GM18507 (cell line): Measurements from ENCODE around the gene SHOC2.

Experiments used
- DNase-seq: peaks from one replicate; pipeline ENCODE4 v3.0.0; 2011; ENCODE audit warnings: low read depth; ENCODE audit not compliant: insufficient read length; ENCODE audit errors: extremely low spot score
- FAIRE-seq: peaks from 2 replicates; lab custom pipeline; 2011; peaks lifted over from hg19 to GRCh38; lab: Jason Lieb, UNC

SHOC2 gene

GRCh38 chr10:111017098-111017497, 97.7 kb downstream of the SHOC2 start:
- FAIRE-seq, result peak; percentile 15
- DNase-seq, result no peak

GRCh38 chr10:111018021-111018420, 98.6 kb downstream of the SHOC2 start:
- no peak for FAIRE-seq
- DNase-seq, result no peak

- no peak for DNase-seq
- no peak for FAIRE-seq
Measured at GRCh38 chr10:111023060-111023459, 103.7 kb downstream of the SHOC2 start.

GRCh38 chr10:111030042-111030750, 110.8 kb downstream of the SHOC2 start:
- FAIRE-seq (peak; percentile 69), DNase-seq (no peak)

- DNase-seq (no peak), FAIRE-seq (no peak)
Measured at GRCh38 chr10:111034598-111035310, 115.3 kb downstream of the SHOC2 start.

GRCh38 chr10:111035542-111035941, 116.1 kb downstream of the SHOC2 start:
- no peak for FAIRE-seq
- DNase-seq, result no peak

- DNase-seq (no peak), FAIRE-seq (no peak)
Measured at GRCh38 chr10:111037858-111038257, 118.5 kb downstream of the SHOC2 start.

GRCh38 chr10:111039522-111039921, 120.1 kb downstream of the SHOC2 start:
- no peak for FAIRE-seq
- no peak for DNase-seq

GRCh38 chr10:111057006-111057405, 137.6 kb downstream of the SHOC2 start:
- no peak for FAIRE-seq
- DNase-seq, result no peak
